Breast epithelium (tissue), 3 donors: ENCODE data around the gene RNF19B.

Experiments
- POLR2AphosphoS5 ChIP-seq, 3 donors: sonication (generic); formaldehyde crosslinking; IDR thresholded peaks; one replicate each; pipeline ENCODE4 v1.6.1; 2017; ENCODE audit warnings: antibody characterized with exemption in 3 of 3
- TF ChIP-seq, protein P1 (sequence below), 3 donors: fragments of 450-650 bp; IDR thresholded peaks; one replicate each; pipeline ENCODE4 v1.5.1; 2016 to 2017; ENCODE audit warnings: antibody characterized with exemption in 3 of 3, mild to moderate bottlenecking in 3 of 3, moderate library complexity in 3 of 3

DNA sequence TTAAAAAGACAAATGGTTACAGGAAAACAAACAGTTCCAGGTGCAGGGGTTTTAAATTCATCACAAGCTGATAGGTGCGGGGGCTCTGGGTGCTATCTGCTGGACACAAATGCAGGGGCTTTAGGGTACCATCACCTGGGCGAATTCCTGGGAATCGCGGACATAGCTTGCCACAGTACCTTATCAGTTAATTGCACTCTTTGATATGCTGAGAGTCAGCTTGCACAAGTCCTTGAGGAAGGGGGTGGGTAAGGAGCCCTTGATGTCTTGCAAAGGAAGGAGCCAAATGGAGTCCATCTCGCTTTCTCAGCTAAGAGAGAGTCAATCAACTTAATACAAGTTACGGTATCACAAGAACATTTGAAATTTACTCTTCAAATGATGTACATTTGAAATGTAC lies 38.0 kb downstream of the RNF19B start:
- TF ChIP-seq, protein P1, sequence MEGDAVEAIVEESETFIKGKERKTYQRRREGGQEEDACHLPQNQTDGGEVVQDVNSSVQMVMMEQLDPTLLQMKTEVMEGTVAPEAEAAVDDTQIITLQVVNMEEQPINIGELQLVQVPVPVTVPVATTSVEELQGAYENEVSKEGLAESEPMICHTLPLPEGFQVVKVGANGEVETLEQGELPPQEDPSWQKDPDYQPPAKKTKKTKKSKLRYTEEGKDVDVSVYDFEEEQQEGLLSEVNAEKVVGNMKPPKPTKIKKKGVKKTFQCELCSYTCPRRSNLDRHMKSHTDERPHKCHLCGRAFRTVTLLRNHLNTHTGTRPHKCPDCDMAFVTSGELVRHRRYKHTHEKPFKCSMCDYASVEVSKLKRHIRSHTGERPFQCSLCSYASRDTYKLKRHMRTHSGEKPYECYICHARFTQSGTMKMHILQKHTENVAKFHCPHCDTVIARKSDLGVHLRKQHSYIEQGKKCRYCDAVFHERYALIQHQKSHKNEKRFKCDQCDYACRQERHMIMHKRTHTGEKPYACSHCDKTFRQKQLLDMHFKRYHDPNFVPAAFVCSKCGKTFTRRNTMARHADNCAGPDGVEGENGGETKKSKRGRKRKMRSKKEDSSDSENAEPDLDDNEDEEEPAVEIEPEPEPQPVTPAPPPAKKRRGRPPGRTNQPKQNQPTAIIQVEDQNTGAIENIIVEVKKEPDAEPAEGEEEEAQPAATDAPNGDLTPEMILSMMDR (IDR thresholded peaks at IDR 0.05), result no peak
- TF ChIP-seq POLR2AphosphoS5 (IDR thresholded peaks at IDR 0.05), result no peak
